ENCODE results near the gene PAFAH1B1. TPM values are rescaled to one million over a fixed set of nuclear protein-coding genes. Genes with fewer than 3 reads are reported as not detected.
"Not testable (repeated sequence)": the region's sequence is repeated elsewhere in the genome, so short reads cannot be mapped to it uniquely, and the experiment has no call there.

Gene PAFAH1B1
- 100 to 1,000 TPM in 3 of 4 donors, 10 to 100 TPM in 1; 84.4 to 189 (median 159) TPM for total RNA-seq

GRCh38 chr17:2592971-2593820, at the start of gene PAFAH1B1:
TSS of gene PAFAH1B1 (plus strand) at chr17:2593654. CDS start at chr17:2638289, 44,635 bp downstream.
- Histone ChIP-seq H3K36me3 (no peaks in the 10 kb centered on the region), H3K4me3 (peak within 1 kb of the TSS; percentile 73 to 83), H3K27ac (peak within 1 kb of the TSS; percentile 98), H3K27me3 (no peaks in the 10 kb centered on the region), H3K9me3 (no peaks in the 10 kb centered on the region), H3K4me1 (peaks cover 5% of the 10 kb centered on the region in 2 donors)
- DNase-seq: peak; percentile 86 to 93
- peak; percentile 78 to 96 for TF ChIP-seq POLR2A (IDR thresholded peaks at IDR 0.05)
- TF ChIP-seq, protein P1, sequence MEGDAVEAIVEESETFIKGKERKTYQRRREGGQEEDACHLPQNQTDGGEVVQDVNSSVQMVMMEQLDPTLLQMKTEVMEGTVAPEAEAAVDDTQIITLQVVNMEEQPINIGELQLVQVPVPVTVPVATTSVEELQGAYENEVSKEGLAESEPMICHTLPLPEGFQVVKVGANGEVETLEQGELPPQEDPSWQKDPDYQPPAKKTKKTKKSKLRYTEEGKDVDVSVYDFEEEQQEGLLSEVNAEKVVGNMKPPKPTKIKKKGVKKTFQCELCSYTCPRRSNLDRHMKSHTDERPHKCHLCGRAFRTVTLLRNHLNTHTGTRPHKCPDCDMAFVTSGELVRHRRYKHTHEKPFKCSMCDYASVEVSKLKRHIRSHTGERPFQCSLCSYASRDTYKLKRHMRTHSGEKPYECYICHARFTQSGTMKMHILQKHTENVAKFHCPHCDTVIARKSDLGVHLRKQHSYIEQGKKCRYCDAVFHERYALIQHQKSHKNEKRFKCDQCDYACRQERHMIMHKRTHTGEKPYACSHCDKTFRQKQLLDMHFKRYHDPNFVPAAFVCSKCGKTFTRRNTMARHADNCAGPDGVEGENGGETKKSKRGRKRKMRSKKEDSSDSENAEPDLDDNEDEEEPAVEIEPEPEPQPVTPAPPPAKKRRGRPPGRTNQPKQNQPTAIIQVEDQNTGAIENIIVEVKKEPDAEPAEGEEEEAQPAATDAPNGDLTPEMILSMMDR (IDR thresholded peaks at IDR 0.05): peak; percentile 11 to 44 (median 29)
- intact Hi-C loops (cut with DNase I; ENCODE audit: low total_unique reads): loop anchor here (10.0 kb wide), 1 partner anchor 112 kb away; no protein-coding TSS in a partner anchor

DNA sequence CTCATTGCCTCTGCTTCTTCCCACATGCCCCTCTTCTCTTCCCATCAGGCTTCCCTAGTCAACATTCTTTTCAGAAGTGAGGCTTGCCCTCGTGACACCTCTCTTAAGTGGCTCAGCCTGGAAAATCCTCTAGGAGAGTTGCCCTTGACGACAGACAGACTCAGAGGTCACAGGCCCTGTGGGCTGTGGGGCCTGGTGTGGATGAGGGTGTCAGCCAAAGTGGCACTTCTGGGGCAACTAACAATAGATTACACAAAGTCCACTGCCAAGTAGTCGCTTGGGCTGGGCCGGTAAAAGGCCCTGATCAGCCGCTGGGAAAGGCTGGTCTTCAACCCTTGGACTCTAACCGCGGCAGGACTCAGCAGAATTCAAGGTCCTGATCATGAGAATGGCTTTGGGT, 48.1 kb upstream of the PAFAH1B1 start:
- Histone ChIP-seq H3K4me1 (no peaks in the 10 kb centered on the region), H3K36me3 (no peaks in the 10 kb centered on the region), H3K27me3 (no peaks in the 10 kb centered on the region), H3K4me3 (no peak overlapping the region), H3K27ac (no peak overlapping the region), H3K9me3 (no peaks in the 10 kb centered on the region)
- no peak for TF ChIP-seq POLR2A (IDR thresholded peaks at IDR 0.05)
- TF ChIP-seq, protein P1 (IDR thresholded peaks at IDR 0.05): no peak
- DNase-seq: no peak
- intact Hi-C loops (cut with DNase I; ENCODE audit: low total_unique reads): no loop called here

DNA sequence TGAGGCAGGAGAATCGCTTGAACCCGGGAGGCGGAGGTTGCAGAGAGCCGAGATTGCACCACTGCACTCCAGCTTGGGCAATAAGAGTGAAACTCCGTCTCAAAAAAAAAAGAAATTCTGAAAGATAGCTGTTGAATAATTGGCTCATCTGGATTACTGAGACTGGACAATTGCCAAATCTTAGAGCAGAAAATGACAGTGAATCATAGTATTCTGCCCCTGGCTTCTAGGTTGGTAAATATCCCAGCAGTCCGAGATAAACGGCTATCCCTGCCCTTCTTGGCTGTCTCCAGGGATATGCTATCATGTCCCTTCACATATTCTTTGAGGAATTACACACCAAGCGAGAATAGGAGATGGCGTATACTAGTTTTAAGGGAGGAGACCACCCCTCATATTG, 46.3 kb upstream of the PAFAH1B1 start:
- no peak overlapping the region for H3K4me3 ChIP-seq

GRCh38 chr17:2548026-2548425, 45.4 kb upstream of the PAFAH1B1 start:
- H3K27ac ChIP-seq; intact Hi-C loops (cut with DNase I; ENCODE audit: low total_unique reads): not testable (repeated sequence)

More for the DNA sequence above, 46.3 kb upstream of the PAFAH1B1 start:
- no peaks in the 10 kb centered on the region for H3K4me1 ChIP-seq
- no peak for DNase-seq
- H3K36me3 ChIP-seq: no peaks in the 10 kb centered on the region
- intact Hi-C loops (cut with DNase I; ENCODE audit: low total_unique reads): no loop called here
- H3K9me3 ChIP-seq: no peaks in the 10 kb centered on the region
- no peak overlapping the region for H3K27ac ChIP-seq
- TF ChIP-seq, protein P1 (IDR thresholded peaks at IDR 0.05): no peak
- no peak for TF ChIP-seq POLR2A (IDR thresholded peaks at IDR 0.05)
- H3K27me3 ChIP-seq: peaks cover 0 to 5% of the 10 kb centered on the region in 2 donors

DNA sequence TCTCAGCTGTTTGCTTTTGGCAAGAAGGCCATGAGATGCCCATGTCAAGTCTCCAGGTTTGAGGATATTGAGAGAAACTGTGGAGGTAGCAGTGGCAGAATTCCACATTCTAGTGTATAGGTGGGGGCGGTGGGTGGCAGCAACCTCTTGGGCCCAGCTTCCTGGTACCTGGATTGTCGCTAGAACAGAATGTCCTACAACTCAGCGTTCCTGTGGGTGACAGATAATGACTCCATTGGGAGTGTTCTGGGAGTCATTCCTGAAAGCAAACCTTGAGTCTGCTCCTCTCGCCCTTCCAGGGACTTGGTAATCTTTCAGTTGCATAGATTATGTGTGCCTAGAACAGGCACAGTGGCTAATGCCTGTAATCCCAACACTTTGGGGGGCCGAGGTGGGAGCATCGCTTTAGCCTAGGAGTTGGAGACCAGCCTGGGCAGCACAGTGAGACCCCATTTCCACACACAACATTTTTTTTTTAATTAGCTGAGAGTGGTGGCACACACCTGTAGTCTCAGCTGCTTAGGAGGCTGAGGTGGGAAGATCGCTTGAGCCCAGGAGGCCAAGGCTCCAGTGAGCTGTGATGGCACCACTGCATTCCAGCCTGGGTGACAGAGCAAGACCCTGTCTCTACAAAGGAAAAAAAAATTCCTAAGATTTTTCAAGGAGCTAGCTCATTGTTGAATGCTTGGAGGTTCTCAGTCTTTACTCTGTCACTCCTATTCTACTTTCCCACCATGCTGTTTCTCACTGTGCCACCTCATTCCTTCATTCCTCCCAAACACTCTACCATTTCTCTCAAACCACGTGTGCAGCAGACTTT, 43.9 kb upstream of the PAFAH1B1 start:
- H3K4me1 ChIP-seq: no peaks in the 10 kb centered on the region
- no peaks in the 10 kb centered on the region for H3K36me3 ChIP-seq
- no peak for DNase-seq
- H3K4me3 ChIP-seq: no peak overlapping the region
- peaks cover 0 to 5% of the 10 kb centered on the region in 2 donors for H3K27me3 ChIP-seq
- TF ChIP-seq, protein P1 (IDR thresholded peaks at IDR 0.05): no peak
- no peak for TF ChIP-seq POLR2A (IDR thresholded peaks at IDR 0.05)
- no peaks in the 10 kb centered on the region for H3K9me3 ChIP-seq
- H3K27ac ChIP-seq: no peak overlapping the region
- intact Hi-C loops (cut with DNase I; ENCODE audit: low total_unique reads): no loop called here

More at GRCh38 chr17:2548026-2548425, 45.4 kb upstream of the PAFAH1B1 start:
- H3K27me3 ChIP-seq, H3K4me3 ChIP-seq, H3K4me1 ChIP-seq, H3K9me3 ChIP-seq, H3K36me3 ChIP-seq, DNase-seq: not testable (repeated sequence)
